GM21515 (cell line): ENCODE results near the gene SPATA24.
"Not testable (repeated sequence)": the region's sequence is repeated elsewhere in the genome, so short reads cannot be mapped to it uniquely, and the experiment has no call there.

Experiments used
- ATAC-seq: cut with Tn5 transposase; IDR thresholded peaks from one replicate; pipeline ENCODE4 v1.9.1; 2021; ENCODE audit not compliant: unreplicated experiment

SPATA24 gene

GRCh38 chr5:139417214-139417613, 13.3 kb upstream of the SPATA24 start:
- ATAC-seq, result no peak

DNA sequence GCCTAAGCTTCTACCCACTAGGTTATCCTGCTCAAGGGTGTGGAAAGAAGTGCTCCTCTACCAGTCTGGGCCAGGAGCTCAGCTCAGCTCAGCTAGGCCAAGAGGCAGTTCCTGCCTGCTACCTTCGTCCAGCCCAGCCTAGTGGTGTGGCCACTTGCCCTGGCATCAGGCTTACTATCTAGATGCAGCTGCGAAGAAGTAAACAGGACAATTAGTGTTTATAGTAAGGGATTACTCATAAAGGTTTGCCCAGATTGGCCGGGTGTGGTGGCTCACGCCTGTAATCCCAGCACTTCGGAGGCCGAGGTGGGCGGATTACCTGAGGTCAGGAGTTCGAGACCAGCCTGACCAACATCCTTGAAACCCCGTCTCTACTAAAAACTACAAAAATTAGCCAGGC, 12.8 kb upstream of the SPATA24 start:
- no peak for ATAC-seq

DNA sequence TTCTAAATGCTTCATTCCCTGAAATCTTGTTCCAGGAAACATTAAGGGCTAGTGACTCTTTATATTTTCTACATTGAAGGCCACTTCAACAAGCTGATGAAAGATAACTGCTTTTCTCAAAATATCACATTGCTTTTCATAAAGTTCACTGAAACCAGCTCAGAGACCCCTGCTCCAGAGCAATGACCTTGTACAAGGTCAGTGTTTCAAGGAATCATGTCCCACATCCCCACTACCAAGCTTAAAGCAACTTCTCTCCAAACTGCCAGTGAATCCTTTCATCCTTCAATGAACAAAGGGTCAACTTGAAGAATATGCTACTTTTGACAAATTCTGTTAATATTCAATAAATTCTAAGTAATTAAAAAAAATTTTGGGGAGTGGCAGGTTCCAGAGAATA, 12.0 kb upstream of the SPATA24 start:
- ATAC-seq, result no peak

DNA sequence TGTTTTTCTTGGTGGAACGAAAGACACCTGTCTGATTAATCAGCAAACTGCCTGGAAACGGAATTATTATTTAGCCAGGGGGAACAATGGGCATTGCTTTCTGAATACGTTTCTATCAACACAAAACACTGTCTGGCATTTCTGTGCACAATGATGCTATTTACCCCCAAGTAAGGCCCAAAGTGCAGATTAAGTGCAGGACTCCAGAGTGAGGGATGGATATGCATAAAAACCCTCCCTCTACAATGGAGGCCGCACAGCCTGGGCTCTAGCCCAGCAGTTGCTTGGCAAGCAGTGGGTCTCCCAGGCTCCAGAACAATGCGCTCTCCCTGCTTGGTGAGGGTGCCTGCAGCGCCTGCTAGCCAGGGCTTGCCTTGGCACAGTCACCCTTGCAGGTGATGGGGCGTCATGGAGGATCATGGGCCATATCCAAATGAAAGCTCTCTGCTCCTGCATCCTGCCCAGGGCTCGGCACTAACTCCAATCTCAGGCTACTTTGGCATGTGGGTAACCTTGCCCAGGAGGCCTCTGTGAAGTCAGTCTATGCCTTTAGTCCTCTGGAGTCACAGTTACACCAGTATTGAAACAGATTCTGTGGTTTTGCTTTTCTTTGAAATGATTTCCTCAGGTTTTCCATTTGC, 11.5 kb upstream of the SPATA24 start:
- no peak for ATAC-seq

GRCh38 chr5:139414581-139415130, 10.8 kb upstream of the SPATA24 start:
- ATAC-seq, result no peak

GRCh38 chr5:139413963-139414362, 10.1 kb upstream of the SPATA24 start:
- ATAC-seq, result no peak

- ATAC-seq, result no peak
Measured at GRCh38 chr5:139413153-139413552, 9.3 kb upstream of the SPATA24 start.

DNA sequence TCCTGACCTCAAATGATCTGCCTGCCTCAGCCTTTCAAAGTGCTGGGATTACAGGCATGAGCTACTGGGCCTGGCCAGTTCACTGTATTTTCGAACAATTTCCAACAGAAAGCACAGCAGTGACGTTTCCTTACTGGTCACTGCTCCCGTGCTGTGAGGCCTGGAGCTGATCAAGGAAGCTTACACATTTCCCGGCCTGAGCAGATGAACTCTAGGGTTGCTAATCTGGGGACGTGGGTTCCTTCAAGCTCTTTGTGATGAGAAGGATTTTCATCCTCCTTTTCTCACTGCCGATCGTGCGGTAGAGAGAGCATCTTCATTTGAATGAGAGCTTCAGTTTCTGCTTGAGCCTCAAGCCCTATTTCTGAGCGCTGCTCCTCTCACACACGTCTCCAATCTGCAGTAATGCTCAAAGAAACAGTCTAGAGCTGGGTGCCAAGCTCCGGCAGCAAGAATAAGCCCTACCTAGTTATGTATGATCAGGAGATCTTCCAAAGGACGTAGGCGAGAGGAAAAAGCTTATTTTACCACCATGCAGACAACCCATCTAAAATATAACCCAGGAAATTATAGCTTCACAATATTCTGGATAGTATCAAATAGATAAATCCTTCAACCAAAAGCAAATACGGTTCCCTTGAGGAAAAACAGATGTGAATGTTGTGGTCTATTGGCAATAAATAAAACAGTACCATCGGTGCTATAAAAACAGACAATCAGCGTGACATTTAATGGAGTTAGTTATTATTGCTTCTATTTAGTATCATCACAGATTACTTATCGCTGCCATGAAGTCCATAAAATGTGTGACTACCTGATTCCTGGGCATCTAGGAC, 7.3 kb upstream of the SPATA24 start:
- no peak for ATAC-seq

DNA sequence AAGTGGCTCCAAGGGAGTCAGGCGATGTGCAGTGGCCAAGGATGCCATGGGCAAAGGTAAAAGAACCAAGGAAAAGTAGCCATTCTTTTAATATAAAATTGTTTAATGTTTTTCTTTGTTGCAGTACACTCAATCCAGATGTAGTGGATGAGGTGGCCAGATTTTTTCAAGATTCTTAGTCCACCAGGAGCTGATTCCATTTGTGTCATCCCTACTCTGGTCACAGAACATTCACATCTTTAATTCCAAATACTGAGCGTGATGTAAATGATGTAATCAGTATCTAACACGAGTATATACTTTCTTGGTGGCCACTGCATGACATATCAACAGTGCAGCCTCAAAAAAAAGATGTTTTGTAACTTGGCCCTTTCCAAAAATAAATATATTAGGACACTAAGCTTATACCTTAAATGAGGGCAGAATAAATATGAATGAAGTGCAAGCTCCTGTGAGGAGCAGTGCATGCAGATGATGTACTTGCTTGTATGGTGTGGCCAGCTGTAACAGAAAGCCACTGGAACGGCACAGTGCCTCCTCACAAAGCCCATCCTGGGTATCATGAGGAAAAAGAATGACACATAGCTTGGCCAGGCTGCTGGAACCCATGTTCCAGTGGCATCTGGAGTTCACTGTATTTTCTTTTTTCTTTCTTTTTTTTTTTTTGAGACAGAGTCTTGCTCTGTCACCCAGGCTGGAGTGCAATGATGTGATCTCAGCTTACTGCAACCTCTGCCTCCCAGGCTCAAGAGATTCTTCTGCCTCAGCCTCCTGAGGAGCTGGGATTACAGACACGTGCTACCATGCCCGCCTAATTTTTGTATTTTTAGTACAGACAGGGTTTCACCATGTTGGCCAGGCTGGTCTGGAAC, 6.5 kb upstream of the SPATA24 start:
- ATAC-seq, result no peak

DNA sequence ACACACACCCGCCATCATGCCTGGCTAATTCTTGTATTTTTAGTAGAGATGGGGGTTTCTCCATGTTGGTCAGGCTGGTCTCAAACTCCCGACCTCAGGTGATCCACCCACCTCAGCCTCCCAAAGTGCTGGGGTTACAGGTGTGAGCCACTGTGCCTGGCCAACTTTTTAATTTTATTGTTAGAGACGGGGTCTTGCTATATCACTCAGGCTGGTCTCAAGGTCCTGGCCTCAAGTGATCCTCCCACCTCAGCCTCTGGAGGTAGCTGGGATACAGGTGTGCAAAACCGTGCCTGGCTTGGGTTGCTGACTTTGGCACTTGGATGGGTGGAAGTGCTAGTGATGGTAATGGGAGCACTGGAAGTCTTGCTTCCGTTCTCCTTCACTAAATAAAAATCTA, 5.2 kb upstream of the SPATA24 start:
- not testable (repeated sequence) for ATAC-seq

- ATAC-seq, result no peak
Measured at GRCh38 chr5:139408191-139408590, 4.3 kb upstream of the SPATA24 start.

DNA sequence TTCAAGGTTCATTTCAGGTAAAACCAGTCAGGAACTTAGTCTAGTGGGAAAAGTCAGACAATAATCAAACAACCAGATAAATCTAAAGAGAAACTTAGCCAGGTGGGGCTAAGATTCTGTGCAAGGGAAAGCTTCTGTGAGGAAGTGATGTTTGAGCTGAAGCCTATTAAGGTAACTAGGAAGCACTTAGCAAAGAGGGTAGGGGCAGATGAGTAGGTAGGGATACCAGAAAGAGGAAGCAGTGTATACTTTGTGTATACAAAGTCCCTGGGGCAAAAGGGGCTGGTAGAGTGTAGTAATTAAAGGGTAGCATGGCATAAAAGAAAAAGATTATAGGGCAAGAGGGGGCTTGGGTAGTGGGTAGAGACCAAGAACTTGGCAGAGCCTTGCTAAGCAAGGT, 3.6 kb upstream of the SPATA24 start:
- ATAC-seq, result no peak

- ATAC-seq, result no peak
Measured at GRCh38 chr5:139406963-139407362, 3.1 kb upstream of the SPATA24 start.

GRCh38 chr5:139404484-139404840, 573 bp upstream of the SPATA24 start:
- ATAC-seq, result no peak

DNA sequence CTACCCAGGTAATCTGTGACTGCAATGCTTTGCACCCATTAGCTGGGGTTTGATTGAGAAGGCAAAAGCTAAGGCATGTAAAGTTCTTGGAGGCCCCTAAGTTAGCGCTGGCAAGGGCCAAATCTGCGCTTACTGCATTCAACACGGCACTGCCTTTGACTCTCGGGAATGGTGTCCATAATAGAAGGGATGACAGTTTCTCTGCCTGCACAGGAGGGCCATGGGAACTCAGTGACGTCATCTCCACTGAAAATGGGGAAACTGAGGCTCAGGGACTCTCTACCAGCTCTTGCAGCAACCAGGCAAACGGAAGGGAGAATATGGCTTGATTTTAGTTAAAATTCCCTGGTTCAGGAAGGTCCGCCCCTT, 487 bp downstream of the SPATA24 start:
- no peak for ATAC-seq

GRCh38 chr5:139402561-139403158, 1.2 kb downstream of the SPATA24 start:
- ATAC-seq, result no peak

DNA sequence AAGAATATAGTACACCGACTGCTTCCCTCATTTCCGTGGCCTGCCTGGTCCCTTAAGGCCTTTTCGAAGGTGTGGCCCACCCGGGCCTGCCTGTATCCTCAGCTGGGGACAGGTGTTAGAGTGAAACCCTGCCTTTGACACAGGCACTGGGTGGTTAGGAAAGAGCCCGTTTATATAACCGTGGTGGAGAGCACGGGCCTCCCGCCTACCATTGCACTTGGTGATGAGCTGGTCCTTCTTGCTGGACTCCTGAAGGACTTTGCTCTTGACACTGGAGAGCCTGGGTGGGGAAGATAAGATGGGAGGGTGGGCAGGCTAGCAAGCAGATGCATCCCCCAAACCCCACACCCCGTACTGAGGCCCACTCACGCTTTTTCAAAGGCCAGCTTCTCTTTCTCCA, 2.3 kb downstream of the SPATA24 start:
- no peak for ATAC-seq

- ATAC-seq, result no peak
Measured at GRCh38 chr5:139399501-139400121, 4.3 kb downstream of the SPATA24 start.

- ATAC-seq, result no peak
Measured at GRCh38 chr5:139397921-139398320, 6.0 kb downstream of the SPATA24 start.

DNA sequence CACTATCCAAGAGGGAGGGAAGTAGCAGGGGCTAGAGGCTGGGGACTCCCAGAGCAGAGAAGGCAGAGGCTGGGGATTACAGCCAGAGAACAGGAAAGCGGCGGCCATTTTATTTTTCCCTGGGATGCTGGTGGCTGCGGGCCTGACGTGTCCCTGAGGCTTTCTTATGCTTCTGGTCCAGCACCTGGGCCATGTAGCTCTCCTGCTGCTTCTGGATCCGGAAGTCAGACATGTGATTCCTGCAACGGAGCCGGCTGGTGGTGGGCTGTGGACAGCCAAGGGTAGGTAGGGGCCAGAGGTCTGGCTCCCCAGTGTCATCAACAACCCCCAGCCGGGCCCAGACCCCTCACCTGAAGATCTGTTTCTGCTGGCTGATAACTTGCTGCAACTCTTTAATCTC, 7.2 kb downstream of the SPATA24 start:
- no peak for ATAC-seq
